LNCaP clone FGC (cell line): Measurements from ENCODE around the gene MEIS2.

ENCODE experiments used
- DNase-seq: peaks from one replicate; pipeline ENCODE4 v3.0.0-alpha.2; 2011; ENCODE audit warnings: low read depth
- H3K4me3 ChIP-seq: 2 replicates; pipeline ENCODE4 v1.5.1; 2011; ENCODE audit warnings: mild to moderate bottlenecking, low read depth, low read length, control low read depth
- CTCF ChIP-seq: IDR thresholded peaks from 2 replicates; pipeline ENCODE4 v1.5.1; 2012; ENCODE audit warnings: mild to moderate bottlenecking; ENCODE audit not compliant: control insufficient read depth, insufficient read depth; ENCODE audit errors: extremely low read depth

The MEIS2 gene

GRCh38 chr15:37117030-37117429 lies 16.7 kb upstream of the MEIS2 start:
- no peak for DNase-seq
- no peak for TF ChIP-seq CTCF
- H3K4me3 ChIP-seq: no peak overlapping the region

- no peak for TF ChIP-seq CTCF
- no peak for DNase-seq
- H3K4me3 ChIP-seq: no peak overlapping the region
Measured at GRCh38 chr15:37115538-37115937, 15.2 kb upstream of the MEIS2 start.

DNA sequence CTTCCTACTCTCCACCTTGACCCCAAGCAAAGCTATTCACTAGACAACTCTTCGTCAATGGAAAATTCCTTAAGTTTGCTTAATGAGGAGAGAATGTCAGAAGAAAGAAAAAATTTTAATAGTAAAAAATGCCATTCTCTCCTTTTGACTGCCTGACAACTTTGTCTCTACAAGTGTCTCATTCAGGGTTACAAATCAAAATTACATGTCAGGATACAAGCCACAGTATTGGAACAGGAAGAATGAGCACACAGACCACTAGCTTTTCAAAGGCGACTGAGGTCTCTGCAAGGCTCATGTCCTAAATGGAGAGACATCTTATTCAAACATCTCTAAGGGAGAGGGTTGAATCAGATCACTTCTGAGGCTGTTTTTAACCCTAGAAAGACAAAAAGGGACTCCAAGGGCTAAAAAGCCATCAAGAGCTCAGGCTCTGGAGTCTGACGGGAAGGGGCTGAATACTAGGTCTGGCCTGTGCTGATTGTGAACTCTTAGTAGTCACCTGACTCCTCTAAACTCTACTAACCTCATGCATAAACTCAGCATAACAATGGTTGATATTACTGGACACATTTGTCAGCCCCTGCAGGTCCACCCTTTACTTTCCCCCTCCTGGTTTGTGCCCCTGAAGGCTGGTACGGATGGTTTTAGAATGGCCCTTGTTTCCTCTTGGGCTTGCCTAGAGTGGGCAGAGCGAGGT lies 12.8 kb upstream of the MEIS2 start:
- H3K4me3 ChIP-seq: no peak overlapping the region
- no peak for DNase-seq
- no peak for TF ChIP-seq CTCF

- no peak overlapping the region for H3K4me3 ChIP-seq
- no peak for TF ChIP-seq CTCF
- no peak for DNase-seq
Measured at GRCh38 chr15:37112171-37112570, 11.8 kb upstream of the MEIS2 start.

DNA sequence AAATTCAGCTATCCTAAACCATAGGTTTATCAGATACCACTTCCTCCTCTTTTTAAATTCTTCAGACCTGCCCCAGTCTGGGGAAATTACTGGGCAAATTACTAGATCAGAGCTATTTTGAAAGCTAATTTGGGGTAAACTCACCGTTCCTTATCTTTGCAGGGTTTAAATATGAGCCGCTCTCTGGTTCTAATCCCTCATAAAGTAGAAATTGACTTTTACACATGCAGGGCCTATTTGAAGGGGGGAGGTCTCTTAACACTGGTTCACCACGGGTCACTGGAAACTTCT lies 11.0 kb upstream of the MEIS2 start:
- DNase-seq: no peak
- TF ChIP-seq CTCF: no peak
- H3K4me3 ChIP-seq: no peak overlapping the region

GRCh38 chr15:37109872-37110572 lies 9.7 kb upstream of the MEIS2 start:
- no peak overlapping the region for H3K4me3 ChIP-seq
- no peak for TF ChIP-seq CTCF
- no peak for DNase-seq

DNA sequence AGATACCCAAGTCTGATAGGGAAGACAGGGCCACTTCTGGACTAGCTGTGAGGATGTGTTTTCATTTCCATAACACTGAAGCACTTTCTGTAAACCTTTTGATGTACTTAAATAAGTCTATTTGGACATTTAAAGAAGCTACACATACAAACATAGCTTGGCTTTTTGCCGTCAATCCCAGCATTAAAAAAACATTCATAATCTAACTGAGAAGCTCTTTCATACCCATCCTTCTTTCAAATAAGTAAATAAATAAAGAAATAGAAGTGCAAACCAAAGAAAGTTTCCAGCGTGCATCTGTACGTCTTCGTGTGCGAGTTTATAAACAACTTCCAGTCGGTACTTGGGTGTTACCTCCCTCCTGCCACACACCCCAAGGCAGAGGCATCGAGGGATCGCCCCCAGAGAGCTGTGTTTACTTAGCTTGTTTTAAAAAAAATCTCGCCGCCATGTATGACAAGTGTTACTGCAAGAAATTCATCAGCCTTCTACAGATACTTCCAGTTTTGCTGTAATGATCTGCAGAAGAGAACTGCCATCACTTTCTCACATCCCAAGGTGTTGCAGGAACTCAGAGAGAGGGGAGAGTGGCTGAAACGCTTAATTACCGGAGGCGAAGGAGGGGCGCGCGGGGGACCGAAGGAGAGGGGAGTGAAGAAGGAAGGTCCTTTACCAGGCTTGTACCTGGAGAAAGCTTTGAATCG lies 9.0 kb upstream of the MEIS2 start:
- no peak for TF ChIP-seq CTCF
- no peak for DNase-seq
- H3K4me3 ChIP-seq: no peak overlapping the region
